ENCODE measurements around the gene CUBN.

DNA sequence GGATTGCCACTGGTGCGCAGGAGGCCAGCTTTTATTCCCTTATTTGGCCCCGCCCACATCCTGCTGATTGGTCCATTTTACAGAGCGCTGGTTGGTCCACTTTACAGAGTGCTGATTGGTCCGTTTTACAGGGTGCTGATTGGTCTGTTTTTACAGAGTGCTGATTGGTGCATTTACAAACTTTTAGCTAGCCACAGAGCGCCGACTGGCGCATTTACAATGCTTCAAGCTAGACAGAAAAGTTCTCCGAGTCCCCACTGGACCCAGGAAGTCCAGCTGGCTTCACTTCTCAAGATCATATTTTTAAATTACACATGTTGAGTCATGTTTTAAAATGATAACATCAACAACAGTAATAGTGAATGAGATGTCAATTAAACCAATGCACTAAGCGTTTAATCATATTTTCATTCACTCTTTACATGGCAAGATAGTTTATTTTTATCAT is 128.3 kb downstream of the CUBN start:
- TF ChIP-seq, protein P1, sequence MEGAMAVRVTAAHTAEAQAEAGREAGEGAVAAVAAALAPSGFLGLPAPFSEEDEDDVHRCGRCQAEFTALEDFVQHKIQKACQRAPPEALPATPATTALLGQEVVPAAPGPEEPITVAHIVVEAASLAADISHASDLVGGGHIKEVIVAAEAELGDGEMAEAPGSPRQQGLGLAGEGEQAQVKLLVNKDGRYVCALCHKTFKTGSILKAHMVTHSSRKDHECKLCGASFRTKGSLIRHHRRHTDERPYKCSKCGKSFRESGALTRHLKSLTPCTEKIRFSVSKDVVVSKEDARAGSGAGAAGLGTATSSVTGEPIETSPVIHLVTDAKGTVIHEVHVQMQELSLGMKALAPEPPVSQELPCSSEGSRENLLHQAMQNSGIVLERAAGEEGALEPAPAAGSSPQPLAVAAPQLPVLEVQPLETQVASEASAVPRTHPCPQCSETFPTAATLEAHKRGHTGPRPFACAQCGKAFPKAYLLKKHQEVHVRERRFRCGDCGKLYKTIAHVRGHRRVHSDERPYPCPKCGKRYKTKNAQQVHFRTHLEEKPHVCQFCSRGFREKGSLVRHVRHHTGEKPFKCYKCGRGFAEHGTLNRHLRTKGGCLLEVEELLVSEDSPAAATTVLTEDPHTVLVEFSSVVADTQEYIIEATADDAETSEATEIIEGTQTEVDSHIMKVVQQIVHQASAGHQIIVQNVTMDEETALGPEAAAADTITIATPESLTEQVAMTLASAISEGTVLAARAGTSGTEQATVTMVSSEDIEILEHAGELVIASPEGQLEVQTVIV (IDR thresholded peaks at IDR 0.05; ENCODE audit: borderline replicate concordance, partially characterized antibody): no peak
- TF ChIP-seq SREBF1 (IDR thresholded peaks at IDR 0.05; ENCODE audit: low read length): no peak

Measured in GM12878 (cell line).